Amniotic stem cell (primary cell): ENCODE data around the gene EIF2B4.
"Not testable (repeated sequence)": the region's sequence is repeated elsewhere in the genome, so short reads cannot be mapped to it uniquely, and the experiment has no call there.

Experiments used
- DNase-seq: peaks from one replicate; lab custom pipeline; 2025; lab: John Stamatoyannopoulos, UW

EIF2B4 gene

DNA sequence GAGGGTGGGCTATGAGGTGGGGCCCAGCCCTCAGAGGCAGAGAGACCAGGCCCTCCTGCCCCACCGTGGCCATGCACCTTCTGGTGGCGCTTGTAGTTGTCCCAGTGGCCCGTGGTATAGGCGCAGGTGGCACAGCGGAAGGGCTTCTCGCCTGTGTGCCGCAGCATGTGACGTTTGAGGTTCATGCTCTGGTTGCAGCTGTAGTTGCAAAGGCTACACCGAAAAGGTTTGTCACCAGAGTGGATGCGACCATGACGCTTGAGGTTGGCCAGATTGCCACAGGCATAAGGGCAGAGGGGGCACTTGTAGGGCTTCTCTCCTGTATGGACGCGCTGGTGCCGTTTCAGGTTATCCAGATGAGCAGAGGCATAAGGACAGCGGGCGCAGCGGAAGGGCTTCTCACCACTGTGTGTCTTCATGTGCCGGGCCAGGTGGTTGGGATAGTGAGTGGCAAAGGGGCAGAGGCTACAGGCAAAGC lies 7.5 kb upstream of the EIF2B4 start:
- DNase-seq = no peak

DNA sequence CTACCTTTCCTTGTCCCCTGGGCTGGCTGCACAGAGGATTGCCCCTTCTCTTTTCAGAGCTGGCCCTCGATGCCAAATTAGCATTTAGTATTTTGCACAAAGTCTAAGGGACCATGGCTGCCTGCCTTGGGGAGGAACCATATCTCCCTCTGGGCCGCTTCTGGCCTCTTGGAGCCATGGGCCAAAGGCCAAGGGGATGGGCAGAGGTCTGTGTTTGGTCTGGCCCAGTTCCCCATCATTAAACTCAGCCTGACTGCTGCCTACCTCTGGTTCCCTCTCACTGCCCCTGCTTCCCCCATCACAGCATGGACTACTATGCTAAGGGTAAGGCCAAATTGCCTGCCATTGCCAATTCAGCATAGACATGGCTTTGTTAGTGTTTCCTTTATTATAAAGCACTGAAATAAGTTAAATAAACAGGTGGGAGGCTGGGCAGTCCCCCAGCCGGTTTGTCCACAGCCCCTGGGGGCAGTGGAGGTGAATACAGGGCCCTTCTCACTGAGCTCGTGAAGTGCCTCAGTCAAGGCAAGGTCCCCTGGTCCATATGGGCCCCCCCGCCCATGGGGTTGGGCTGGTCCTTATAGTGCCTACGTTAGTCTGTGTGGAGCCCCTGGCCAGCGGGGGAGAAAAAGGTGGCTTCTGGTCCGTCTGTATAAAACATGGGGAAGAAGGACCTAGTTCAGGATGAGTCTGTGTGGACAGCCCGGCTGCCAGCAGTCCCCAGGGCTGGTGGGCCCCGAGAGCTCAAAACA lies 6.9 kb upstream of the EIF2B4 start:
- DNase-seq = no peak

DNA sequence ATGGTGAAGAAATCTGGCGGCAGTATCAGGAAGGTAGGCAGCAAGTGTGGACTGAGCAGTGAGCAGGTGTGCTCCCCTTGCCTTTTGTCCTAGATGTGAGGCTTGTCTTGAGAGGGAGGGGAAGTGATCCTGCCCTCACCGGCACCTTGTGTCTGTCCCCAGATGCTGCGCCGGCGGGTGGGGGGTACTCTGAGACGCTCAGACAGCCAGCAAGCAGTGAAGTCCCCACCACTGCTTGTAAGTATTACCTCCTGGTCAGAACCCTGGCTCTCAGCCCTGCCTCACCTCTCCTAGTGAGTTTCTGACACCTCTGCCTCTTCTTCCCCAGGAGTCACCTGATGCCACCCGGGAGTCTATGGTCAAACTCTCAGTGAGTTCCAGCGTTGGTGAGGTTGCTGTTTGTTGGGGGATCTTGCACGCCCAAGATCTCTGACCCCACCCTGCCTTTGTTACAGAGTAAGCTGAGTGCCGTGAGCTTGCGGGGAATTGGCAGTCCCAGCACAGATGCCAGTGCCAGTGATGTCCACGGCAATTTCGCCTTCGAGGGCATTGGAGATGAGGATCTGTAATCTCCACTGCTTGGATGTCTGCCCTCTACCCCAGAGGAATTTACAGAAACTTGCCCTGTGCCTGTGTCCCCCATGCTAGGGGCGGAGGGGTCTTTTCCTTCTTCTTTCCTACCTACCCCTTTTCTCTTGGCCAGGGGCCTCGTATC lies 6.2 kb upstream of the EIF2B4 start:
- no peak for DNase-seq

DNA sequence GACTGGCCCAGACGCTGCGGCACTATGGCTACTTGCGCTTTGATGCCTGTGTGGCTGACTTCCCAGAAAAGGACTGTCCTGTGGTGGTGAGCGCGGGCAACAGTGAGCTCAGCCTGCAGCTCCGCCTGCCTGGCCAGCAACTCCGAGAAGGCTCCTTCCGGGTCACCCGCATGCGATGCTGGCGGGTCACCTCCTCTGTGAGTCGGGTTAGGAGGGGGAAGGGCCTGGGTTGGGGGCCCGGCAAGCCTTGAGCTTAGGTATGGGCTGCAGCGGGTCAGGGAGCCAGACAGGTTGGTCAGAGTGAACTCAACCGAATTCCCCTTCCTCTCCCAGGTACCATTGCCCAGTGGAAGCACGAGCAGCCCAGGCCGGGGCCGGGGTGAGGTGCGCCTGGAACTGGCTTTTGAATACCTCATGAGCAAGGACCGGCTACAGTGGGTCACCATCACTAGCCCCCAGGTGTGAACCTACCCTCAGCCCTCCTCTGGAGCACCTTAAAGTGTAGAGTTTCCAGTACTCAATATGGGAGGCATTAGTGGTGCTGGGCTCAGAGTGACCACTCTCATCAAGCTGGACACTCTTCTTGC lies 5.5 kb upstream of the EIF2B4 start:
- no peak for DNase-seq

DNA sequence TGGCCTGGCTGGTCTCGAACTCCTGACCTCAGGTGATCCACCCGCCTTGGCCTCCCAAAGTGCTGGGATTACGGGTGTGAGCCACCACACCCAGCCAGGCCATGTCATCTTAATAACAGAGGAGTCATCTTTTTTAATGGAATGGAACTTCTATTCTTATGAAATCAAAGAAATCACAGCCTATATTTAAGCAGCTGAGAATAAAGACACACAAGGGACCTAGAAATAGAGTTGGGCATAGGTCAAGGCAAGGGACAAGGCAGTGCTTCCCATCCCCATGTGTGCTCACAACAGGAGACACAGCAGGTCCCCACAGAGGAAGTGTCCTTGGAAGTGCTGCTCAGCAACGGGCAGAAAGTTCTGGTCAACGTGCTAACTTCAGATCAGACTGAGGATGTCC lies 3.4 kb upstream of the EIF2B4 start:
- no peak for DNase-seq

DNA sequence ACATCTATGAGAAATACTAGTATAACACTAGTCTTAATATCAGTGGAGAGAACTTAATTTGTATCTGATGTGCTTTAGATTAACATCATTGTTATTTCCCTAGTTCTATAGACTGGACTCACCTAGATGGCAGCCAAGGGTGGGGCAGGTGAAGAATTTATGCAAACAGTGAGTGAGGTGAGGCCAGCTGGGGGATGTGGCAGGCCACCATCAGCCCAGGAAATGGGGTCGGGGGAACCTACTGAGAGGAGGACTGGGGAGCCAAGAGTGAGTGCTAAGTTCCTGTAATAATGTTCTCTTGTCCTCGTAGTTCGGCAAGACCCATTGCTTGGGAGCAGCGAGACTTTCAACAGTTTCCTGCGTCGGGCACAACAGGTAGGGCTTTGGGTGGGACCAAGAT lies 2.8 kb upstream of the EIF2B4 start:
- DNase-seq = no peak

DNA sequence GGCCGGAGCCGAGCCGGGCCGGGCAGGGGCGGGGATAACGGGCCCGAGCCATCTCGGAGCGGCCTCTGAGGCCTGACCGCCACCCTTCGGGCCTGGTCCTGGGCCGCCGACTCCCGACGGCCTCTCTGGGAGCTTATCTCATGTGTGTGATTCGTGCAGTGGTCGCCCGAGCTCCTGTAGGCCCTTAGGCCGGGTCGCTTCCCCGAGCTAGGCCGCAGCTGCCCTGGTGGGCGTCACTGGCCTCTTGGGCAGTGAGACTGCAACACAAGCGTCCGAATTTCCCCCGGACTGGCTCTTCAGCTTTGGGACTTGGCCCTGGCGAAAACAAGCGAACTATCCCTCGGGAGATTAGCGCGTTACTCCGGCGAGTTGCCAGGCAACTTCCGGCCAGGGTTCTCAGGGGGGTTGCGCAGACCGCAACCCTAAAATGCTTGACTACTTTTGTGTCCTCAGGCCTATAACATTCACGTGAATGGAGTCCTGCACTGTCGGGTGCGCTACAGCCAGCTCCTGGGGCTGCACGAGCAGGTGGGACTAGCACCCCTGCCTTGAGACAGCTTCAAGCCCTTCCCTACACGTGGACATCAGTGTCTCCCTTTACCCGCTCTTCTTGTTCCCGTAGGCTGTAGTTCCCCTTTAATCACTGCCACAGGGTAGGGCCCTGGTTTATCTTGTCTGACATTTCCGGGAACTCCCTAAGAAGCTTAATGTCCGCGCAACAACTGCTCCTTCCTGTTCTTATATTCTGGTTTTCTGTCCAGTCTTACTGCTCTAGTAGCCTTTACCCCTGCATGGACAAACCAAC lies 880 bp upstream of the EIF2B4 start:
- no peak for DNase-seq

DNA sequence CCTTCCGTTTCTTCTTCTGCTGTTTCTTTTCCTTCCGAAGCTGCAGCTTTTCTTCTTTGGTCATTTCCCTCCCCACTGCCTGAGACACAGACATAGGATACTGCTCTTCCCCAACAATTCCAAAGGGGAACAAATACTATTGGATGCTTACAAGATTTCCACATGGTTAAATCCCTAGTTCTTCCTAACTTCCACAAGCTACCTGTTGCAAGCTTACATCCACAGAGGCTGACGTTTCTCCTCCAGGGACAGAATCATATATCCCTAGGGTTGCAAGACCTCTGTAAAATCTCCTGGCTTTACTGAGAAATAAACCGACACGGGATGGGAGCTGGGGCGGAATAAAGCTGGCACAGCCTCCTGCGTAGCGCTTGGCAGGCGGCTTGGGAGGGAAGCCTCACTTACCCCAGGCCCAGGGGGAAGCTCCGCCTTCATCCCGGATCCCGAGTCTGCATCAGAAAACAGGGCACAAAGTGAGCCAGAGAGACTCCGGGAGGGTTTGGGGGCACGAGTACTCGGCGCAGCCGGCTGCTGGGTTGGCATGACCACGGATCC lies 590 bp downstream of the EIF2B4 start:
- peak; percentile 25 for DNase-seq

DNA sequence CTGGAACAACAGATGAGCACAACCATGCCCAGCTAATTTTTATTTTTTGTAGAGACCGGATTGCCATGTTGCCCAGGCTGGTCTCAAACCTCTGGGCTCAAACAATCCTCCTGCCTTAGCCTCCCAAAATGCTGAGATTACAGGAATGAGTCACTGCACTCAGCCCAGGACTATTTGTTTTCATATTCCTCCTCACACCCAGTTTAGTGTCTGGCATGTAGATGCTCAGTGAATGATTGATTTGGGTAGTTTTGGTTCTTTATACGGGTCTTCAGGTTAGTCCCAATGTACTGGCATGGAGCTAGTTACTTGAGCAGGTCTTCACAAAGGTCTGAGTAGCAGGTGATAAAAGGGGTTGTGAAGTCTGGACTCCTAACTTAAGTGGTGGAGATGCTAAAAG lies 6.2 kb downstream of the EIF2B4 start:
- DNase-seq = no peak

DNA sequence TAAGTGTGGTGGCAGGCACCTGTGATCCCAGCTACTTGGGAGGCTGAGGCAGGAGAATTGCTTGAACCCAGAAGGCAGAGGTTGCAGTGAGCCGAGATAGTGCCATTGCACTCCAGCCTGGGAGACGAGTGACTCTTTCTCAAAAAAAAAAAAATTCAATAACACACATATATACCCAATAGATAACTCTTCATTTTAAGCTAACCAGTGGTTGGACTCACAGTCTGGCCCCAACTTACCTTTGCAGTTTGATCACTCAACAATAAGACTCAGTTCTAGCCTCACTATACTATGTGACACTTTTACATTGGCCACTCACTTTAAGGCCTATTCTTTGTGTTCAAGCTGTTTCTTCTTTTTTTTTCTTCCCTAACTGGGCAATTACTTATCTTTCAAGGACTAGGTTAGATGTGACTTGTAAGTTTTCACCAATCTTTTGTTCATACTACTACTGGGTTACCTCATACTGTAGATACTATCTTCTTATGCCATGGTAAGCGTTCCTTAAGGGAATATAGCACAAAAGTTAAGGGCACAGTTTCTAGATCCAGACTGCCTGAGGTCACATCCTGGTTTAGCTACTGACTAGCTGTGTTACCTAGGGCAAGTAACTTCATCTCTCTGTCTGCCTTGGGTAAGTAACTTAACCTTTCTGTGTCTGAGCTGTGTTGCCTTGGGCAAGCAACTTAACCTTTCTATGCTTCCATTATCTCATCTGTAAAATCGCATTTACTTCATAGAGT lies 7.3 kb downstream of the EIF2B4 start:
- no peak for DNase-seq

DNA sequence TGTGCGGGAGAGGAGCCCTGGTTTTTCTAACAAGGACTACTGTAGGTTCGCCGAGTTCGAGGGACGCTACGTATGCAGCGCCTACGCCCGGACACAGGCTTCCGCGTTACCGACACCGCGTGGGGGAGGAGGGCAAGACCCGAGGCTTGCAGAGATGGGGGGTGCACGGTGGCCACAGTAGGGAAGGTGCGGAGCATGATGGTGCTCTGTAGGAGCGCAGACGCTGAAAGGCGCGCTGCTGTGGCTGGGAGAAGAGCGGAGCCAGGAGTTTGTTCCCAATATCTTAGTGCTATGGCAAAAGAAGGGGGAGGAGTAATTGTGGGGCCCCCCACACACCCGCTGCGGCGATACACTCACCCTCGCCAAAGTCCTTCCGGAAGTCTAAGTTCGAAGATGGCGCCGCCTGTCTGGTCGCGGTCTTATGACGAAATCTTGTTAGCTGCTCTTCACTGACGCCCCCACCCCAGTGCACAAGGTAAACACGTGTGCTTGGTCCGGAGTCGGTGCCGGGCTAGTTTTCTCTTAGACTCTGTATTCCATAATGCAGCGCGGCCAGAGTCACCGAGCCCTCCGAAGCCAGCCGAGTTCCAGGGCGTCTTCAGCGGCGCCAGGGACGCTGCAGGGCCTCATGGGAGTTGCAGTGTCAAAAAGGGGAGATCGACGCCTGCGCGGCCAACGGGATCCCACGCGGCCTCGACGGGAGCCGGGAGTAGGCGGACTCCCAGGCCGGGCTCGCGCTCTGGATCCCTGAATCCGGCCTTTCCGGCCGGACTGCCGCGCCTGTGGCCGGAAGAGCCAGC lies 13.6 kb downstream of the EIF2B4 start, which contains the start of gene GTF3C2:
Gene GTF3C2, minus strand, starts transcription at position 383 of the 800 bp plus-strand sequence. CDS start 13,210 bp downstream, outside the sequence.
- DNase-seq = peak; percentile 97

DNA sequence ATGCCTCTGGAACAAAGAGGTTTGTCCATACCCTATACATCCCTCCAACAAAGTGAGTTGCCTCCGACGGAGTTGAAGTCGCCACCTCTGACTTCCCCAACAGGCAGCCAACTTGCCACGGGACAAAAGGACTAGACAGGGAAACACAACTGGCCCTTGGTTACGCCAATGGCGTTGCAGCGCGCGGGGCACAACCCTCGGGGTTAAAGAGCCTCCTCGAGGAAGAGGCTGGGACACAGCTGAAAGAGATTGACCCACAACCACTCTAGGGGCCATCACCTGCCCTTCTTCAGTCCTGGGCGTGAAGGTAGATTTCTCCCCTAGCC lies 14.1 kb downstream of the EIF2B4 start:
- peak; percentile 18 for DNase-seq

DNA sequence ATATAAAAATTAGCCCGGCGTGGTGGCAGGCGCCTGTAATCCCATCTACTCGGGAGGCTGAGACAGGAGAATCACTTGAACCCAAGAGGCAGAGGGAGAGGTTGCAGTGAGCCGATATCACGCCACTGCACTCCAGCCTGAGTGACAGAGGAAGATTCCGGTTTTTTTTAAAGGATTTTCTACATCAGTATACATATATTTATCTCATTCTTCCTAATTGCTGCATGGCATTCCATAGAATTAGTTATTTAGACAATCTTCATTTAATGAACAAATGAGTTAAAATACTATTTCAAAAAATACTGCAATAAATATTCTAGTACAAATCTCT lies 15.6 kb downstream of the EIF2B4 start:
- no peak for DNase-seq

DNA sequence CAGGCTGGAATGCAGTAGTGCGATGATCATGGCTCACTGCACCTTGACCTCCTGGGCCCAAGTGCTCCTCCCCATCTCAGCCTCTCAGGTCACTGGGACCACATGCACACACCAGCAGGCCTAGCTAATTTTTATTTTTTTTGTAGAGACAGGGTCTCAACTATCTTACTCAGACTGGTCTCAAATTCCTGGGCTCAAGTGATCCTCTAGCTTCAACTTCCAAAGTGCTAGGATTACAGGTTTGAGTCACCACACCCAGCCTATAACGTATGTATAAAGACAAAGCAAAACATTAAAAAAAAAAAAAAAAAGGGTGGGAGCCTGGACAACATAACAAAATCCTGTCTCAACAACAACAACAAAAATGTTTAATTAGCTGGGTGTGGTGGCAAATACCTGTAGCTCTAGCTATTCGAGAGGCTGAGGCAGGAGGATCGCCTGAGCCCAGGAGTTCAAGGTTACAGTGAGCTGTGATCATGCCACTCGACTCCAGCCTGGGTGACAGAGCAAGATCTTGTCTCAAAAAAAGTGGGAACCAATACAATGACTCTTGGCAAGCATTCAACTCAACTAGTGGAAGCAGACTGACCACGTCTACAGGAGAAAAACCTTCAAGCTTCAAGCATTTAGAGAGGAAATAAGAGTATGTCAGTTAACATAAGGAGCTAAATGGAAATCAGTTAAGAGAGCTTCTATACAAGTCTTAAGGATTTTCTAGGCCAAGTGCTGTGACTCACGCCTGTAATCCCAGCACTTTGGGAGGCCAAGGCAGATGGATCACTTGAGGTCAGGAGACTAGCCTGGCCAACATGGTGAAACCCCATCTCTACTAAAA lies 16.2 kb downstream of the EIF2B4 start:
- no peak for DNase-seq

DNA sequence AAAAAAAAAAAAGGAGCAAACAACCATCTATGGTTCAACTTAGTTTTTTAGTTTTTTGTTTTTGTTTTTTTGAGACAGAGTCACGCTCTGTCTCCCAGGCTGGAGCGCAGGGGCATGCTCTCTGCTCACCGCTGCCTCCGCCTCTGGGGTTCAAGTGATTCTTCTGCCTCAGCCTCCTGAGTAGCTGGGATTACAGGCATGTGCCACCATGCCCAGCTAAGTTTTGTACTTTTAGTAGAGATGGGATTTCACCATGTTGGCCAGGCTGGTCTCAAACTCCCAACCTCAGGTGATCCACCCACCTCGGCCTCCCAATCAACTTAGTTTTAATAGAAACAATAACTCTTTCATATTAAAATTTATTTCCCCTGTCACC lies 16.8 kb downstream of the EIF2B4 start:
- DNase-seq = not testable (repeated sequence)

DNA sequence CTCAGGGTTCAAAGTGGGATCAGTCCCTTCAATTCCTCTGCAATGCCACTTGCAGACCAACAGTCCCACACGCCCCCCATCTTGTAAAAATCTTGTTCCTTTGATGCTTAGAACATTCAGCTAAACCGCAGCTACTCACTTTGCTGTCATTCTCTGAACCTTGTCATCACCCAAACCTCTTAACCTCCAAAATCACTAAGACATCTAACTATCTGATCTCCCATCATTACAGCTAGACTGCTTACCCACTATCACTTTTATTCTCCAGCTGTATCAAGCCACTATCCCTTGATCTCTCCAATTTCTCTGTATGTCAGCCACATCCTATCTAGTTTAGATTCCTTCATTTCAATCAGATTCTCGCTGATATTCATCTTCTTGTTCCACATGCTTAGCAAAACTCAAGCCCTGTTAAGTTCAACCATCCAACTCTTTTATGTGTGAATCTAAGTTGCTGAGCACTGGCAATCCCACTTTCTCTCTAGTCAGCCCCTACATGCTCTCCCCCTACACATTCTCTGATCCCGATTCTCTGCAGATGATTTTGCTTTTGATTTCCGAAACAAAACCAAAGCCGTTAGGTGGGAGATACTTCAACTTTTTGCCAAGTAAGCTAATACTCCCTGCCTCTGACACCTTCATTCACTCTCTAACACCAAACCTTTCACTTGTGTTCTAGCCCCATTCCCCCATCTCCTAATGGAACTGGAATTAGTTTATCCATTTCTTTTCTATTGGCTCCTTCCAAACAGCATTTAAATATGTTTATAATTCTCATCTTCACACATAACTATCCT lies 18.1 kb downstream of the EIF2B4 start:
- no peak for DNase-seq

DNA sequence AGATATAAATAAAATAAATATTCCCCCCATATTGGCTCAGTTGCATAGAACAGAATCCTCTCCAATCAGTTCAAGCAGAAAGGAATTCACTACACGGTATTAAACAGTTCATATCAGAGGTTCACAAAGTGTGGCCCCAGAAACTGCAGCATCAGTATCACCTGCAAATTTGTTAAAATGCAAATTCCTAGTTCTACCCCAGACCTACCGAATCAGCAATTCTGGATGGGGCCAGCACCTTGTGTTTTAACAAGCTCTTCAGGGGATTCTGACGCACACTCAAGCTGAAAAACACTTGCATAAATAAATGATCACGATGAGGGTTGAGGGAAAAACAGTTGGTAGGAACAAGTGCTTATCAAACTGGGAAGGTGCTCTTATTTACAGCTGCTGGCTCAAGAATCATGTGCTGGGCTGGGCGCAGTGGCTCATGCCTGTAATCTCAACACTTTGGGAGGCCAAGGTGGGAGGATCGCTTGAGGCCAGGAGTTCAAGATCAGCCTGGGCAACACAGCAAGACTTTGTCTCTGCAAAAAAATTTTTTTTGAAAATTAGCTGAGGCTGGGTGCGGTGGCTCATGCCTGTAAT lies 19.9 kb downstream of the EIF2B4 start:
- no peak for DNase-seq

DNA sequence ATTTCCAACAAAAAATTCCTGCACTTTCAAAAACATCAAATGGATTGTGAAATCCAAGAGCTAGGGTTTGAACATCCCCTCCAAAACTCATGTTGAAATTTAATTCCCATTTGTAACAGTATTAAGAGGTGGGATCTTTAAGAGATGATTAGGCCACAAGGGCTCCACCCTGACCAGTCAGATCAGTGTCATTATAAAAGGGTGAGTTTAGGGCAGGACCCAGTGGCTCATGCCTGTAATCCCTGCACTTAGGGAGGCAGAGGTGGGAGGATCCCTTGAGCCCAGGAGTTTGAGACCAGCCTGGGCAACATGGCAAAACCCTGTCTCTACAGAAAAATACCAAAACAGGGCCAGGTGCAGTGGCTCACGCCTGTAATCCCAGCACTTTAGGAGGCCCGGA lies 22.5 kb downstream of the EIF2B4 start:
- no peak for DNase-seq

DNA sequence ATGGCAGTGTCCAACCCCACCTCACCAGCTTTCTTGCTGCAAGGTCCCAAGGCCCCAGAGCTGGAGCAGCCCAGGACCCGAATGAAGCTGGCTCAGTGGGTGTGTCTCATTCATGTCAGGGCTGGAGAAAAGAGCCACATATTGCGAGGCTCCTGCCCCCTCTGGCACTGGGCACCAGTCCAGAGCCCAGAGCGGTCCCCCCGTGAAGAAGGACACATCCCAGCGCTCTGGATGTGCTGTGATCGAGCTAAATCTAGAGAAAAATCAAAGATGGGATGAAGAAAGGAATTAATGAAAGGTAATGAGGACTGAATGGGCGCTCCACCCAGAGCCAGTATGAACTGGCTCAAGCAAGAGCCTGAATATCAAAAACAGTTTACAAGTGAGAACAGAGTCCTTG lies 34.0 kb downstream of the EIF2B4 start:
- DNase-seq = no peak
